IPS DF 6.9 (cell line): Measurements from ENCODE around the gene F12.

ENCODE experiments used
- DNase-seq: peaks from one replicate; pipeline ENCODE4 v3.0.0-alpha.2; 2013; ENCODE audit warnings: low read depth, low spot score
- H3K27ac ChIP-seq: one replicate; pipeline ENCODE4 v1.5.1; 2013; ENCODE audit warnings: low read length, control low read depth
- H3K27me3 ChIP-seq: 2 replicates; pipeline ENCODE4 v1.6.1; 2013; ENCODE audit warnings: mild to moderate bottlenecking, low read length; ENCODE audit not compliant: control insufficient read depth, insufficient read depth
- H3K36me3 ChIP-seq: 2 replicates; pipeline ENCODE4 v1.6.1; 2013; ENCODE audit warnings: low read length; ENCODE audit not compliant: control insufficient read depth, insufficient read depth
- H3K4me1 ChIP-seq: 2 replicates; pipeline ENCODE4 v1.6.1; 2013; ENCODE audit warnings: low read length; ENCODE audit not compliant: control insufficient read depth, insufficient read depth
- H3K4me3 ChIP-seq: 2 replicates; pipeline ENCODE4 v1.5.1; 2013; ENCODE audit warnings: mild to moderate bottlenecking, low read length
- H3K9me3 ChIP-seq: 2 replicates; pipeline ENCODE4 v1.6.1; 2013; ENCODE audit warnings: low read length, inconsistent platforms; ENCODE audit not compliant: control insufficient read depth, insufficient read depth
- WGBS: extraction: QIAGEN DNeasy Blood & Tissue Kit; methylation state at CpG from one replicate; pipeline ENCODE4 v1.1.7; 2013; ENCODE audit warnings: mixed read lengths, missing lambda C conversion rate; ENCODE audit not compliant: insufficient read length, insufficient coverage; 5-methylcytosine and 5-hydroxymethylcytosine counted together

The F12 gene

GRCh38 chr5:177453852-177454396 is 44.6 kb upstream of the F12 start:
- WGBS, result no CpG with 5 or more reads among the region's 31 CpGs
- Histone ChIP-seq H3K27ac (no peak overlapping the region), H3K27me3 (no peaks in the 10 kb centered on the region), H3K4me3 (peak overlapping the region; percentile 38; the same call in 1 of the 2 replicates), H3K9me3 (no peaks in the 10 kb centered on the region), H3K4me1 (peaks cover 6% of the 10 kb centered on the region), H3K36me3 (peaks cover 15% of the 10 kb centered on the region)
- no peak for DNase-seq

GRCh38 chr5:177452688-177453638 is 43.6 kb upstream of the F12 start:
- DNase-seq, result no peak
- Histone ChIP-seq H3K4me3 (no peak overlapping the region), H3K27ac (no peak overlapping the region), H3K36me3 (peaks cover 6% of the 10 kb centered on the region), H3K4me1 (peaks cover 8% of the 10 kb centered on the region), H3K9me3 (no peaks in the 10 kb centered on the region), H3K27me3 (no peaks in the 10 kb centered on the region)
- no CpG with 5 or more reads among the region's 17 CpGs for whole genome bisulfite sequencing

DNA sequence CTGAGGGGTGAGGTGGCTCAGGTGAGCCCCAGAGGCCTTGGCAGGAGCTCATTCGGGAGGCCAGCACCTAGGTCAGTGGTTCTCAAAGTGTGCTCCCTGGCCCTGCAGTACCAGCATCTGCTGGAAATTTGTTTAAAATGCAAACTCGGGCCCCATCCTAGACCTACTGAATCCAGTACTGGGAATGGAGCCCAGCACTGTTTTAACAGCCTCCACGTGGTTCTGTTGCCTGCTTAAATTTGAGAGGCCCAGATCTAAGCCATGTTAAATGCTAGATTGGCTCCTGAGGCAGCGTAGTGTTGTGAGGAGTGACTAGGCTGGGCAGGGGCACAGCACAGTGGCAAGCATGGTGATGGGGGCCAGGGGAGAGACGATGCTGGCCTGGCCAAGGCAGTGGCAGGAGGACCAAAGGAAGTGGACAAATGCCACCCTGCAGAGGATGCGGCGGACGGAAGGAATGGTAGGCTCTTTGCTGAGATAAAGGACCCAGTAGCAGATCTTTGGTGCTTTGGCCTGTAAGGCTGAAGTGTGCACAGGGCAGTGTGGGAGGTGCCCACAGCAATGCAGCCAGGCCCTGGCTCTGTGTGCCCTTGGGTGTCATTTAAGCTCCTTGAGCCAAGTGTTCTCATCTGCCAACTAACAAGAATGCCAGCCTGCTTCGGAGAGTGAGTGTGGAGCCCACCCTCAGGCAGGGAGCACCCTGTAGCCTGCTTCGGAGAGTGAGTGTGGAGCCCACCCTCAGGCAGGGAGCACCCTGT is 41.5 kb upstream of the F12 start:
- no peak overlapping the region for H3K27ac ChIP-seq

DNA sequence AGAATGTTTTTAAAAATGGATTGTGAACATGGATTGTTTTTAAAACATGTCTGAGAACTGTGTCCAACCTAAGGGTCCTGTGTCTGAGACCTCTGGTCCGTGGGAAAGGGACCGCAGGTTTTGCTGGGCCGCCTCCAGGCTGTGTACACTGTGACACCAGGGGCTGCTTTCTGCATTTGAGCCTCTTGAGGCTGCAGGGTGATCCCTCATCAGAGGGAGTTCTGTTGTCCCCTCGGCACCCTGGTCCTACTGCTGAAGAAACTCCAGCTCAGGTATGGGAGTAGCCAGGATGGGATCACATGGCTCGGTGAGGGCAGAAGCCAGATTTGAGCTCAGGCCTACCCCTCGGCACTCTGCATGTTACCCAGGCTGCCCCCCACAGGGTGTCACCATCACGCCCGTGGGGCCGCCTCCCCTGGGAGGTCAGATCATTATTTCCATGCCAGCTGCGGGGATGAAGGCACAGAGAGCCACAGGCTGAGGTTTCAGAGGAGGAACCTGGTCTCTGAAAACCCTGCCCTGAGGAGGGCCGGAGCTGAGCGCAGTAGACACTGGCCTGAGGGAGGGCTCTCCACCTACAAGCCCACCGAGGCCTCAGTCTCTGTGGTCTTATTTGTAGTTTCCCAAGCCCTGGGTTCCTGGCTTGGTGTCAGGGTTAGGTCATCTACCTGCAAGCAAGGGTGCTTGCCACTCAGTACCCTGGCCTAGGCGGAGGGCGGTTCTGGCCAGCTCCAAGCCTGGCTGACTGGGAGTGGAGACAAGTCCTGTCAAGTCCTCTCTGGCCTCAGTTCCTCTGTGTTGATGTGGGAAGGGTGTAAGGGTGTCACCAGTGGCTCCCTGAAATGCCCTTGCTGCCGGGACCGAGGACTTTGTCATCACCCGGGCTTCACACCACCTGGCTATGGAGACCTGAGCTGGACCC is 40.0 kb upstream of the F12 start:
- Histone ChIP-seq H3K4me1 (peaks cover 6% of the 10 kb centered on the region; the same call in 1 of the 2 replicates), H3K27me3 (0 out of 2 replicates have a peak, but pooled peaks cover 1% of the 10 kb centered on the region), H3K27ac (no peak overlapping the region), H3K9me3 (no peaks in the 10 kb centered on the region), H3K4me3 (no peak overlapping the region), H3K36me3 (no peaks in the 10 kb centered on the region)
- no CpG with 5 or more reads among the region's 18 CpGs for WGBS
- DNase-seq, result no peak

More for the DNA sequence above, 41.5 kb upstream of the F12 start:
- WGBS, result no CpG with 5 or more reads among the region's 10 CpGs
- Histone ChIP-seq H3K9me3 (no peaks in the 10 kb centered on the region), H3K27me3 (no peaks in the 10 kb centered on the region), H3K4me1 (peaks cover 6% of the 10 kb centered on the region), H3K36me3 (no peaks in the 10 kb centered on the region), H3K4me3 (no peak overlapping the region)
- no peak for DNase-seq

DNA sequence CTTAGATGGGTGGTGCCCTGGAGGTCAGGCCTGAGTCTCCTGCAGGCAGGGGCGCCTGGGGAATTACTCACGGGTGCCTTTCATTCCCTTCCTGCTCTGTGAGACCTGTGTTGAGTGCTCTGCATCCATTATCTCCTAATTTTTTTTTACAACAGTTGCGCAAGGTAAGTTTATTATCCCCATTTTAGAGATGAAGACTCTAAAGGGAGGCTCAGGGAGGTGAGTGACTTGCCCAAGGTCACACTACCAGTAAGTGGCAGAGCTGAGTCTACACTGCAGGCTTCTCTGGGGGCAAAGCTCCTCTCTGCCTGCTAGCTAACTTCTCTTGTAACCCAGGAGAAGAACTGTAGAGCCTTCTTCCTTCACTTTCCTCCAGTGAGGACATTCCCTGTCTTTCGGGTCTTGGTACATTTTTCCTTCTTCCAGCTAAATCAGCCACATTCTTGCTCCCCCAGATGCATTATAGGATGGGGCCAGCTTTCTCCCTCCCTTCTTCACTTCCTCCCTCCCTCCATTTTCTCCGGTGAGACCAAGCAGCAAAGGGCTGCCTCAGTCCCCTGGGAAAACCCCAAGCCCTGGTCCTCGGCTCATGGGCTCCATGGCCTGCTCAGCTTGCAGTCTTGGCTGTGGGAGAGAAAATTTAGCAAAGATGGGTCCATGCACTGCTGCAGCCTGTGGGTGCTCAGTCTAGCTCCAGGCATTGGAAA is 39.0 kb upstream of the F12 start:
- no peaks in the 10 kb centered on the region for H3K36me3 ChIP-seq
- no CpG with 5 or more reads among the region's 6 CpGs for WGBS
- H3K4me3 ChIP-seq, result no peak overlapping the region
- H3K9me3 ChIP-seq, result no peaks in the 10 kb centered on the region
- no peak for DNase-seq
- no peak overlapping the region for H3K27ac ChIP-seq
- 0 out of 2 replicates have a peak, but pooled peaks cover 1% of the 10 kb centered on the region for H3K27me3 ChIP-seq
- H3K4me1 ChIP-seq, result peaks cover 4% of the 10 kb centered on the region; the same call in 1 of the 2 replicates

- H3K4me3 ChIP-seq, result peak overlapping the region; percentile 26; the same call in 1 of the 2 replicates
- no CpG with 5 or more reads among the region's 23 CpGs for WGBS
- no peaks in the 10 kb centered on the region for H3K36me3 ChIP-seq
- H3K27me3 ChIP-seq, result 0 out of 2 replicates have a peak, but pooled peaks cover 1% of the 10 kb centered on the region
- no peaks in the 10 kb centered on the region for H3K9me3 ChIP-seq
- DNase-seq, result no peak
- H3K27ac ChIP-seq, result no peak overlapping the region
- H3K4me1 ChIP-seq, result peaks cover 4% of the 10 kb centered on the region; the same call in 1 of the 2 replicates
These were observed 38.4 kb upstream of the F12 start for GRCh38 chr5:177447611-177448243.

GRCh38 chr5:177447066-177447610 is 37.8 kb upstream of the F12 start:
- H3K36me3 ChIP-seq, result no peaks in the 10 kb centered on the region
- H3K27me3 ChIP-seq, result 0 out of 2 replicates have a peak, but pooled peaks cover 1% of the 10 kb centered on the region
- H3K27ac ChIP-seq, result no peak overlapping the region
- no CpG with 5 or more reads among the region's 52 CpGs for WGBS
- no peaks in the 10 kb centered on the region for H3K9me3 ChIP-seq
- peak overlapping the region; percentile 69; the same call in 1 of the 2 replicates for H3K4me3 ChIP-seq
- peaks cover 3% of the 10 kb centered on the region; the same call in 1 of the 2 replicates for H3K4me1 ChIP-seq
- DNase-seq, result no peak

DNA sequence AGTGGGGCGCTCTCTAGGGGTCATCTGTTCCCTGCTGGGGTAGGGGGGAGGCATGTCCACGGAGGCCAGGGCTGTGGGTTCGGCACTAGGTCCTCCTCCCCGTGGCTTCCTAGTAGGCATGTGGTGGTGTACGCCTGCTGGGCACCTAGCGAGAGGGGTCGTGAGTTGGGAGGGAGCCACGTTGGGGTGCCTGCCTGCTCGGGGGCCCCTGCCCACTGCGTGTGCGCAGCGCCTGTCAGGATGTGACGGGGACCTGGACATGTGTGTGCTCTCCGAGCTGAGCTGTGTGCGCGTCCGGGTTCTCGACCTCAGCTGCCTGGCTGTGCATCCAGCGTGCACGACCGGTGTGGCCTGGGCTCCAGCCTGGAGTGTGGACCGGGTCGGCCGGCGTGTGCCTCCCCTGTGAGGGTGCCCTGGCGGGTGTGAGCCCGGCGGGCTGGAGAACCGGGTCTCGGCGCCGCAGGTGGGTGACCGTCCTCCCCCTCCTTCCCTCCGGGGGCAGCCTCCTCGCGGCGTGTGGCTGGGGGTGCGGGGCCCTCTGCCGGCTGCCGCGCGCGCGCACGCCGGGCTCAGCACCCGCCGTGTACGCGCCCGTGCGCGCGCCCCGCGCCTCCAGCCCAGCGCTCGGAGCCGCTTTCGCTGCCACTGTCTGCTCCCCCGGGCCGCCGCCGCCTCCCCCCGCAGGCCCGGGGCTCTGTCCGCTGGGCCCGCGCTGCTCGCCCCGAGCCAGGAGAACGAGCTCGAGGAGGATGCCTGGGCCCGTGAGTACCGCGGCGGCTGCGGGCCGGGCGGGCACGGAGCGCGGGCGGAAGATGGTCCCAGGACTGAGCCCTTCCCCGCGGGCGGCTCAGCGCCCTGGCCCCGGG is 37.1 kb upstream of the F12 start, which contains the start of gene PRR7:
Gene PRR7, plus strand, starts transcription at position 615 of the 866 bp plus-strand sequence. CDS start 8,254 bp downstream, outside the sequence.
- peak within 1 kb of the TSS; percentile 69; the same call in 1 of the 2 replicates for H3K4me3 ChIP-seq
- H3K27ac ChIP-seq, result no peak within 1 kb of the TSS
- 0 out of 2 replicates have a peak, but pooled peaks cover 1% of the 10 kb centered on the region for H3K27me3 ChIP-seq
- no peaks in the 10 kb centered on the region for H3K9me3 ChIP-seq
- WGBS, result no CpG with 5 or more reads among the region's 89 CpGs
- DNase-seq, result no peak
- no peaks in the 10 kb centered on the region; the same call in 1 of the 2 replicates for H3K36me3 ChIP-seq
- H3K4me1 ChIP-seq, result peaks cover 3% of the 10 kb centered on the region; the same call in 1 of the 2 replicates
